Measurements from ENCODE around the gene ATP6V0A1. TPM values are rescaled to one million over a fixed set of nuclear protein-coding genes. Genes with fewer than 3 reads are reported as not detected.

The ATP6V0A1 gene
- total RNA-seq, 1 experiment from 2014 or later = 25.7 TPM

DNA sequence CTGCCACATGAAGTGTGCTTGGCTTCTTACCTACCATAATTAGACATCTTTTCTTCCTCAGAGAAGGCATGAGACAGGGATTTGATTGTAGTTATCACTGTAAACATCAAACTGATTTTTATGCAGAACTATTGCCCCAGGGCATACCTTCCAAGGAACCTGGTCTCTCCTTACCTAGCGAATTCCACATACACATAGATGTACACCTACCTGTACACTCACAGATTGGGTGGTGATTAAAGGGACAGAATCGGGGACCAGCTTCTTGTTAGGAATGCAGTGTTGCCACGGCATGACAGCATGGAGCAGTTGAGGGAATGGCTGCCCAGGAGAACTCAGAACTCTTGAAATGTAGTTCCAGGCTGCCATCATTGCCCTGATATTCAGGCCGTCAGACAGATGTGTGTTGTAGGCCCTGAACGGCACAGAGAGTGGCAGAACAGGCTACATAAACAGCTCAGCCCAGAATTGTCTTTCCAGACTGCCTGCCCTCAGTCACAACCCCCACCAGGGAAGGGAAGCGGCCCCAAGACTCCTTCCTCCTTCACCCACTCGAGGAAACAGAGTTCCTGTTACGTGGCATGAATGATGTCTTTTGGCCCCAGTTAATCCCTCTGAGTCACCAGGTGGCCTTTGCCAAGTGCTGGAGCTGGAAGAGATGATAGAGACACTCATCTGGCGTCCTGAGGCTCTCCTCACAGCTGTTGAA is 59.5 kb downstream of the ATP6V0A1 start:
- DNase-seq (ENCODE audit: extremely low read depth, low read depth) = peak; percentile 79

DNA sequence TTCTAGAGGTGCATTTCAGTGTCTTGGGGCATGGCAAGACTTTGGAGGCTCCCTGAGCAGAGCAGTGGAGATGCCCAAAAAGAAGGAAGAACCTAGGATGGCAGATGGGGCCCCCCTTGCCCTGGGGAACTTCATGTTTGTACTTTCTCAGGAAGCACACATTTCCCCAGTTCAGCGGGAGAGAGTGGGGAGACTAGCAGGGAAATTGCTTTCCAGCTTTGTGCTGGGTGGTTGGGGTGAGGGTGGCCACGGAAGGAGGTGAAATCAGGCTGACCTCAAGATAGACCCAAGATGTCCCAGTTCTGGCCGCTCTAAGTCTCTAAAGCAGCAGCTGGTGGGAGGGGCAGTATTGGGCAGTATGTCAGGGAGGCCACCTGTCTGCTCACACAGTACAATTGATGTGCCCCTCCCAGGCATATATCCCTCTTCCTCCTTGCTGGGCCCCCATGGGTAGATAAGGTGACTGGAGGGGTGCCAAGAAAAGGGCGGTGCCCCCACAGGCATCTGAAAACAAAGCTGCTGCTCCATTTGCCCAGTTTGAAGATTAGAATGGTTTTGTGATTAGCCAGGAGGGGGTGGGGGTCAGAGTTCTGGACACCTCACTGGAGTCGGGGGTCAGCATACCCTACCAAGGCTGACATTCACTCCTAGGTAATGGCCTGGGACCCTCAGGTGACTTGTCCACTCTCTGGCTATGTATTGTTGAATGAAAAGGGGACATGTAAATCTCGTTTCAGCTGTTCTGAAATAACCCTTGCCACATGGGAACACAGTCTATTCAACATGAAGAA is 60.3 kb downstream of the ATP6V0A1 start:
- no peak for DNase-seq (ENCODE audit: extremely low read depth, low read depth)

GRCh38 chr17:42519546-42520491 is 61.1 kb downstream of the ATP6V0A1 start:
- peak; percentile 55 for DNase-seq (ENCODE audit: extremely low read depth, low read depth)

DNA sequence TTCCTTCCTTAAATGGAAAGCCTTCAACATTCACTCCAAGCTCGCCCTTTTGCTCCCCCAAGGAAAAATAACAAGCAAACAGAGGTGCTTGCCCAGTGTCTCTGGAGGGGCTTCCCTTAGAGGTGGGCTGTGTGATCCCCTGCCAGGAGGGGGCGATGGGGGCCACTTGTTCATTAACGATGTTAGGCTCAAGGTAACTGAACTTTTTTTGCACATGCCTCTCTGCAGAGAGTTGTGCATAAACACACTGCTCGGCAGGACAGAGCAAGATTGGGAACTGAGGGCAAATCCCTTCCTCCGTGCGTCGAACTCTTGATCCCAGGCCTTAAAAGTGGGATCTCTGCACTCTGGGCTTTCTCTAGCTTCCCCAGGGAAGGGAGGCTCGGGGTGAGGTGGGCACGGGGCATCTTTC is 61.9 kb downstream of the ATP6V0A1 start:
- DNase-seq (ENCODE audit: extremely low read depth, low read depth) = no peak

GRCh38 chr17:42521036-42521435 is 62.4 kb downstream of the ATP6V0A1 start:
- no peak for DNase-seq (ENCODE audit: extremely low read depth, low read depth)

DNA sequence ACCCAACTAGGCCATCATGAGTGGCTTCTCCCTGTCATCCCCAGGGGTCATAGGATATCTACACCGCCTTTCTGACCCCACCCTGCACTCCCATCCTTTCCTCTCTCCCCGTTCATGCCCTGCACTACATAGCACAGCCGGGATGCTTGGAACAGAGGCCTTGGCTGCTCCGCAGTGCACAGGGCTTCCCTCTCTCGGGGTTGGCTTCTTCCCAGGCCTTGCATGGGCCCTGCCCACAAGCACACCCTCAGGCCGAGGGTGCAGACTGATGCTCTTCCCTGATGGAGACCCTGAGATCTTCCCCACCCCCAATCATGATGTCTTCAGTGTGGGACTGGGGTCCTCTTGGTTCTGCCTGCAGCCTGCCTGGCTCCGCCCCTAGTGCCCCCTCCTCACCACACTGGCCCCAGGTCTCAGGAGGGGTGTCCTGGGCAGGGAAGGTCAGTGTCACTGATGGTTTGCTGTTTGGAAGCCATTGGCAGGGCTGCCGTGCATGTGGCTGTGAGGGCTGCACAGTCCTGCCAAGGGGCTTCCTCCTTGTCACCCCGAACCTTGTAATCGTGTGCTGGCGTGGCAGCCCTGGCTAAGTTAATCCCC is 63.1 kb downstream of the ATP6V0A1 start:
- DNase-seq (ENCODE audit: extremely low read depth, low read depth) = no peak

GRCh38 chr17:42522263-42522790 is 63.6 kb downstream of the ATP6V0A1 start:
- no peak for DNase-seq (ENCODE audit: extremely low read depth, low read depth)

DNA sequence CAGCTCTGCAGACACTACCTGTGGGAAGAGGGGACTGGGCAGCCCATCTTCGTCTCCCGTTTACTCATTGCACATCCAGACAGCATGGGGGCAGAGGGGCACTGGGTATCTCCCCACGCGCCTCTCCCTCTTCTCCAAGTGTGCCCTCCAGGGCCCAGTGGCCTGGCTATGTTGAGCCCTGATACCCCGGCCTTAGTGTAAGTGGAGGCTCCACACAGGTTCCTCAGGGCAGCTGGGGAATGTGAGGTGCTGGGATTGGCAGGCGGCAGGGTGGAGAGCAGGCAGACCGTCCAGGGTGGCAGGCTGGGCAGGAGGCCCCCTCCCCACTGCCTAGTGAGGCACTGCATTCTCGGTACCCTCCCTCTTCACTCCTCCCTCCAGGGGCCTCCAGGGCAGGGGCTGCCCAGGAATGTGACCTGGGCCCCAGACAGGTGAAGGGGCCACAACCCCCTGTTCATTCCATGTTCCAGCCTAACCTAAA is 64.2 kb downstream of the ATP6V0A1 start:
- DNase-seq (ENCODE audit: extremely low read depth, low read depth) = no peak

GRCh38 chr17:42525221-42525620 is 66.5 kb downstream of the ATP6V0A1 start:
- no peak for DNase-seq (ENCODE audit: extremely low read depth, low read depth)

- no peak for DNase-seq (ENCODE audit: extremely low read depth, low read depth)
Measured at GRCh38 chr17:42526031-42526444, 67.4 kb downstream of the ATP6V0A1 start.

DNA sequence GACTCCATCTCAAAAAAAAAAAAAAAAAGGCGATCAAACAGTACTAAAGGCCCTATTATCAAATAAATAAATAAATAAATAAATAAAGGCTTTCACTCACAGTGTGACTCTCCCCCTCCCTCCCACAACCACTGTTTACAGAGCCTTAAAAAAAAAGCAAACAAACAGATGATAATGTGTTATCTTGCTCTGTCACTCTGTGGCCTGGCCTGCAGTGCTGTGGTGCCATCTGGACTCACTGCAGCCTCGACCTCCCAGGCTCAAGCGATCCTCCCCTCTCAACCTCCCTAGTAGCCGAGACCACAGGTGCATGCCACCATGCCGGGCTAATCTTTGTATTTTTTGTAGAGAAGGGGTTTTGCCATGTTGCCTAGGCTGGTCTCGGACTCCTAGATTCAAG is 69.3 kb downstream of the ATP6V0A1 start:
- DNase-seq (ENCODE audit: extremely low read depth, low read depth) = no peak

DNA sequence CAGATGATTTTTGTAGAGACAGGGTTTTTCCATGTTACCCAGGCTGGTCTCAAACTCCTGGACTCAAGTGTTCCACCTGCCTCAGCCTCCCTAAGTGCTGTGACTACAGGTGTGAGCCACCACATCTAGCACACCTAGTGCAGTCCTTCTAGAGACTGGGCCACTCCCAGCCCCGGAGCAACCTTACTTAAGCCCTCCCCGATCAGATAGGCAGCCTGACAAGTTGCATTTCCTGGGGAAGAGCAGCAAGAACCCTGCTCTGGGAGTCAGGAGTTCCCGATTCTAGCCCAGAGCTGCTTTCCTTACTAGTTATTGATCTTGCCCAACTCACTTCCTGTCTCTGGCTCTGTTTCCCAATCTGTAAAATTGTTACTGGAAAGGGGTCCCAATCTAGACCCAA is 70.4 kb downstream of the ATP6V0A1 start:
- no peak for DNase-seq (ENCODE audit: extremely low read depth, low read depth)

GRCh38 chr17:42530952-42531454 is 72.3 kb downstream of the ATP6V0A1 start:
- no peak for DNase-seq (ENCODE audit: extremely low read depth, low read depth)

GRCh38 chr17:42531455-42532354 is 73.0 kb downstream of the ATP6V0A1 start:
- peak; percentile 56 for DNase-seq (ENCODE audit: extremely low read depth, low read depth)

DNA sequence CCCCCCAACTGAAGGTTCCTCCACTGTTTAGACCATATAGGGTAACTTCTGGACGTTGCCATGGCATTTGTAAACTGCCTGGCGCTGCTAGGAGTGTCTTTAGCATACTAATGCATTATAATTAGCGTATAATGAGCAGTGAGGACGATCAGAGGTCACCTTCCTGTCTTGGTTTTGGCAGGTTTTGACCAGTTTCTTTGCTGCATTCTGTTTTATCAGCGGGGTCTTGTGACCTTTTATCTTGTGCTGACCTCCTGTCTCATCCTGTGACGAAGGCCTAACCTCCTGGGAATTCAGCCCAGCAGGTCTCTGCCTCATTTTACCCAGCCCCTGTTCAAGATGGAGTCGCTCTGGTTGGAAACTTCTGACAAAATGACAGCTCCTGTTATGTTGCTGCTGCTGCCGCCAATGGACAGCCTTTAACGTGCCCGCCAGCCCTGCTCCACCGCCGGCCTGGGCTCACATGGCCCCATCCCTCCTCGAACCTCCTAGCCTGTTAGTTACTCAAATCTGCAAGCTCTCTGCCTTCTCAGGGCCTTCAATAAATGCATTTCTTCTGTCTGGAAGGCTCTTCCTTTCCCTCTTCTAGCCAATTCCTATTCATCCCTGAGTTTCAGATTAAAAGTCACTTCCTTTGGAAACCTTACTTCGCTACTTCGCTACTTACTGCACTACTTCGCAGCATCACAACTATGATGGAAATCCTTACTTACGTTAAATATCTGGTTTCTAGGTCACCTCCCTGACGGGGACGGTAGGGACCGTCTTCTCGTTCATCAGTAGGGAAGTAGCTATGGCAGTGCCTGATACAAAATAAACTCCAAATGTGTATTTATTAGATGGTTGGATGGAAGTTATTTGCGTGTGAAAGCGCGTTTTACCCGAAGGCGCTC is 76.7 kb downstream of the ATP6V0A1 start:
- DNase-seq (ENCODE audit: extremely low read depth, low read depth) = no peak

DNA sequence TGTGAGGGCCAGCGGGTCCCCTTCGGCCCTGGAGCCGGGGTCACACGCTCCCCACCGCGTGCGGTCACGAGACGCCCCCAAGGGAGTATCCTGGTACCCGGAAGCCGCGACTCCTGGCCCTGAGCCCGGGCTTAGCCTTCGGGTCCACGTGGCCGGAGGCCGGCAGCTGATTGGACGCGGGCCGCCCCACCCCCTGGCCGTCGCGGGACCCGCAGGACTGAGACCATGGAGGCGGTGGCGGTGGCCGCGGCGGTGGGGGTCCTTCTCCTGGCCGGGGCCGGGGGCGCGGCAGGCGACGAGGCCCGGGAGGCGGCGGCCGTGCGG is 77.3 kb downstream of the ATP6V0A1 start, which contains the start of gene NAGLU:
Gene NAGLU (plus strand): TSS at position 194 of the 324 bp plus-strand sequence. CDS start 32 bp downstream, at position 226.
- peak; percentile 87 for DNase-seq (ENCODE audit: extremely low read depth, low read depth)

- DNase-seq (ENCODE audit: extremely low read depth, low read depth) = peak; percentile 35
Measured at GRCh38 chr17:42536372-42537155, 77.9 kb downstream of the ATP6V0A1 start.
